ENCODE data around the gene ARAF.
"Not testable (repeated sequence)": the region's sequence is repeated elsewhere in the genome, so short reads cannot be mapped to it uniquely, and the experiment has no call there.

Gene ARAF

DNA sequence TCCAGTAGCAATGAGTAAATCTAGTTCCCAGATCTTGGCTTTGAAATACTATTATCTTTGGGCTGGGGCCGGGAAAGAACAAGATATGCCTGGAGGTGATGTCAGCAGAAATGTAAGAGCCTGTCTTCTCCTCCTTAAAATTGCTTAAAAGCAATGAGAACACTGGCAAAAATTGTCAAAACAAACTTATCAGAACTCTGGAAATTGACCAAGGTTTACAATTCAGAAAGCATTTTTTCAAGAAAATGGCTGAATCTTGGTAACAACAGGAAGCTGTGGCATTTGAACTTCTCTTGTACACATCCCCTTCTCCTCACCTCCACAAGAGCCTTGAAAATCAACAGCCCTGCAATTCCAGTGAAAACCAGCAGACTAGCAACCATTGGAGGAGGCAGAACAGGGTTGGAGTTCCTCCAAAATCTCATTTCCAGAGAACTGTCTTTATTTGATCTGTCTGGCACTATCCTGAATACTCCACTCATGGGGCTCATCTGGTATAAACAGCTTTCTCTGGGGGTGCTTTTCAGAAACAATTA lies 34.8 kb downstream of the ARAF start:
- in situ Hi-C loops (cut with HindIII; ENCODE audit: low sequenced_read_pairs), result no loop called here
- no peak overlapping the region for H3K4me3 ChIP-seq (ENCODE audit: low read depth, low read length)
- peak; percentile 33 for DNase-seq (ENCODE audit: low read depth)
- TF ChIP-seq, protein P1, sequence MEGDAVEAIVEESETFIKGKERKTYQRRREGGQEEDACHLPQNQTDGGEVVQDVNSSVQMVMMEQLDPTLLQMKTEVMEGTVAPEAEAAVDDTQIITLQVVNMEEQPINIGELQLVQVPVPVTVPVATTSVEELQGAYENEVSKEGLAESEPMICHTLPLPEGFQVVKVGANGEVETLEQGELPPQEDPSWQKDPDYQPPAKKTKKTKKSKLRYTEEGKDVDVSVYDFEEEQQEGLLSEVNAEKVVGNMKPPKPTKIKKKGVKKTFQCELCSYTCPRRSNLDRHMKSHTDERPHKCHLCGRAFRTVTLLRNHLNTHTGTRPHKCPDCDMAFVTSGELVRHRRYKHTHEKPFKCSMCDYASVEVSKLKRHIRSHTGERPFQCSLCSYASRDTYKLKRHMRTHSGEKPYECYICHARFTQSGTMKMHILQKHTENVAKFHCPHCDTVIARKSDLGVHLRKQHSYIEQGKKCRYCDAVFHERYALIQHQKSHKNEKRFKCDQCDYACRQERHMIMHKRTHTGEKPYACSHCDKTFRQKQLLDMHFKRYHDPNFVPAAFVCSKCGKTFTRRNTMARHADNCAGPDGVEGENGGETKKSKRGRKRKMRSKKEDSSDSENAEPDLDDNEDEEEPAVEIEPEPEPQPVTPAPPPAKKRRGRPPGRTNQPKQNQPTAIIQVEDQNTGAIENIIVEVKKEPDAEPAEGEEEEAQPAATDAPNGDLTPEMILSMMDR (IDR thresholded peaks at IDR 0.05; ENCODE audit: low read depth, low read length, missing control alignments), result no peak

DNA sequence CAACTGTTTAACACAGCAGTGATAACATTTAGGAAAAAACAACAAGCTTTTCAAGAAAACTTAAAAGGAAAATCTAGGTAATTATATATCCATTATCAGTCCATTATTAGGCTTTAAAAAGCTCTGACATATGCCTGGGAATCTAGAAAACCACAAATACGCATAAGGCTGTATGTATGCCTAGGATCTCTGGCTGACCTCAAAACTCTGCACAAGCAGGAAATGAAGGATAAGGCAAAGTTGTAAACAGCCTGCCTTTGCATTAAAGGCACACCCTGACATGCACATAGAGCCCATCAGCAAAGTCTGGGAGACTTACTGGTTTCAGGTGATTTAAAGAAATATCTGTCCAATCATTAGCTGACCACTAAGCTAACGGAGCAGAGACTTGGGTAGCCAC lies 35.3 kb downstream of the ARAF start:
- no peak overlapping the region for H3K4me3 ChIP-seq (ENCODE audit: low read depth, low read length)
- in situ Hi-C loops (cut with HindIII; ENCODE audit: low sequenced_read_pairs), result no loop called here
- DNase-seq (ENCODE audit: low read depth), result no peak
- TF ChIP-seq, protein P1 (IDR thresholded peaks at IDR 0.05; ENCODE audit: low read depth, low read length, missing control alignments), result no peak

DNA sequence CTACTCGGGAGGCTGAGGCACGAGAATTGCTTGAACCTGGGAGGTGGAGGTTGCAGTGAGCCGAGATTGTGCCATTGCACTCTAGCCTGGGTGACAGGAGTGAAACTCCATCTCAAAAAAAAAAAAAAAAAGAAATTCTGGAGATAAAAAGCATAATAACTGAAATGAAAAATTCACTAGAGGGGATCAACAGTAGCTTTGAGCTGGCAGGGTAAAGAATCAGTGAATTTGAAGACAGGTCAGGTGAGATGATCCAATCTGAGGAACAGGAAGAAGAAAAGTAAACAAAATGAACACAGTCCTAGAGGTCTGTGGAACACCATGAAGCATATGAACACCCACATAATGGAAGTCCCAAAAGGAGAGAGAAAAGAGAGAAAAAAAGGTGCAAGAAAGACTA lies 36.2 kb downstream of the ARAF start:
- DNase-seq (ENCODE audit: low read depth), result no peak
- TF ChIP-seq, protein P1 (IDR thresholded peaks at IDR 0.05; ENCODE audit: low read depth, low read length, missing control alignments), result no peak
- in situ Hi-C loops (cut with HindIII; ENCODE audit: low sequenced_read_pairs), result no loop called here
- no peak overlapping the region for H3K4me3 ChIP-seq (ENCODE audit: low read depth, low read length)

DNA sequence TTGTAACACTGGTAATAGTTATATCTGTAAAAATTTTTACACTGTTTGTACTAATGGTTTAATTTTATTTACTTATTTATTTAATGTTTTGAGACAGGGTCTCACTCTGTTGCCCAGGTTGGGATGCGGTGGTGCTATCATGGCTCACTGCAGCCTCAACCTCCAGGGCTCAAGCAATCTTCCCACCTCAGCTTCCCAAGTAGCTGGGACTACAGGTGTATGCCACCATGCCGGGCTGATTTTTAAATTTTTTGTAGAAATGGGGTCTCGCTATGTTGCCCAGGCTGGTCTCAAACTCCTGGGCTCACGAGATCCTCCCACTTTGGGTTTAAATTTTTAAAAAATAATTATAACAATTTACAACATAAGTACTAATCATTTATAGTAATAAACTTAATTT lies 42.1 kb downstream of the ARAF start:
- in situ Hi-C loops (cut with HindIII; ENCODE audit: low sequenced_read_pairs); DNase-seq (ENCODE audit: low read depth); H3K4me3 ChIP-seq (ENCODE audit: low read depth, low read length): not testable (repeated sequence)

DNA sequence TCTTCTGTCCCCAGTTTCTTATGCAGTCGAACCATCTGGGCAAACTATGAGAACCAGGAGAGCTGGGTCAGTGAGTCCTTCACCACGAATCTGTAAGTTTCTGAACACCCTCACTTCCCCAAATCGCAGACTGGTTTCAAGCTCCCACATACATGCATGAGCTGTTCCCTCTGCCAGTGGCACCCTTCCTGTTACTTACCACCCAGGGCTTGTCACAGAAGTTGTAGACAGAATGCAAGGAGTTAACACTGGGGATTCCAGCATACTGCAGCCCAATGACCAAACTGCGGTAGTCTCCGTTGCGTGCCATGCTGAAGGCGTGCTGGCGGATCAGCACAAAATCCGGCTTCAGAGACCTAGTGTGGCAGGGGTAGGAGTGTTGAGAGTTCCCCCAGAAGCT lies 44.0 kb downstream of the ARAF start:
- H3K4me3 ChIP-seq (ENCODE audit: low read depth, low read length), result no peak overlapping the region
- no peak for DNase-seq (ENCODE audit: low read depth)
- TF ChIP-seq, protein P1 (IDR thresholded peaks at IDR 0.05; ENCODE audit: low read depth, low read length, missing control alignments), result no peak
- in situ Hi-C loops (cut with HindIII; ENCODE audit: low sequenced_read_pairs), result no loop called here

DNA sequence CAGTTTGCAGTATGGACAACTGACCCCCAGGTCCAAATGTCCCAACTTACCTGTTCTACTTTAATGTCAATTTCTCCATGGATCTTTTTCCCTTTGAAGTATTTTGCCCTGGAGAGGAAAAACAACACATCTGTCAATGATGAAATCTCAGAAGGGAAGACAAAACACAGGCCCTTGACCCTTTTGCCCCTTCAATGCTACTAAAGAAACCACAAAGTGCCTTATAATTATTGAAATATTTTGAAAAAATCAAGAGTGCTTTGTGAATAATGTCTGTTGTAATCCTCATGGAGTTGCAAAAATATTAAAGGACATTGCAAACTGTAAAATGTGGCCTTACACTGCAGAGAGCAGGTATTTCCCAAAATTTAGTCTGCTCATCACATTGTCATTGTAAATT lies 46.1 kb downstream of the ARAF start:
- DNase-seq (ENCODE audit: low read depth), result no peak
- in situ Hi-C loops (cut with HindIII; ENCODE audit: low sequenced_read_pairs), result no loop called here

DNA sequence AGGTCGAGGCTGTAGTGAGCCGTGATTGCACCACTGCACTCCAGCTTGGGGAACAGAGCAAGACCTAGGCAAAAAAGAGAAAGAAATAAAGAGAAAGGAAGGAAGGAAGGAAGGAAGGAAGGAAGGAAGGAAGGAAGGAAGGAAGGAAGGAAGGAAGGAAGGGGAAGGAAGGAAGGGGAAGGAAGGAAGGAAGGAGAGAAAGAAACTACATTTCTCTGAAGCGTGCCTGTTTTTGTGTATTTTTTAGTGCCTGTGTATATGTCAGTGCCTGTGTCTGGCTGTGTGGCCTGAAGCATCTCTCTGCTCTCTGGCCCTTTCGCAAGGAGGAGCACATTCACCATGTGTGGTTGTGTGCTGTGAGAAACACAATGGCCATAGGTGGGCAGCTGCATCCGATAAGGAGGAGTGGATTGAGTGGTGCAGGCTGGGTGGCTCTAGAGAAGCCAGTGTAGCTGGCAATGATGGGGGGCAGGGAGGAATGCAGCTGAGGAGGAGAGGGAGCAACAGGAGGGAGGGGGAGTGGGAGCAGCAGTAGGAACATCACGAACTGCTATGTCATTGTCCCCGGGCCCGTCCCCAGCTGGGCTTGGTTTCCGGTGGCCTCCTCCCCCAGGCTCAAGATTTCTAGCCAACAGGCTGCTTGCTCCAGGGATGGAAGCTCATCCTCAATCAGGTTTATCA lies 47.3 kb downstream of the ARAF start:
- no peak overlapping the region for H3K4me3 ChIP-seq (ENCODE audit: low read depth, low read length)
- TF ChIP-seq, protein P1 (IDR thresholded peaks at IDR 0.05; ENCODE audit: low read depth, low read length, missing control alignments), result no peak
- in situ Hi-C loops (cut with HindIII; ENCODE audit: low sequenced_read_pairs), result no loop called here
- no peak for DNase-seq (ENCODE audit: low read depth)

More for the DNA sequence above, 46.1 kb downstream of the ARAF start:
- TF ChIP-seq, protein P1 (IDR thresholded peaks at IDR 0.05; ENCODE audit: low read depth, low read length, missing control alignments), result no peak
- no peak overlapping the region for H3K4me3 ChIP-seq (ENCODE audit: low read depth, low read length)

Data from astrocyte of the cerebellum (primary cell).